Keratinocyte (primary cell): ENCODE data around the gene CRYGB. TPM values are rescaled to one million over a fixed set of nuclear protein-coding genes. Genes with fewer than 3 reads are reported as not detected.

Experiments used
- DNase-seq: peaks from one replicate; pipeline ENCODE4 v3.0.0-alpha.2; 2011; ENCODE audit warnings: low read depth, missing footprints, low spot score
- FAIRE-seq: peaks from 2 replicates; lab custom pipeline; 2011; peaks lifted over from hg19 to GRCh38; lab: Jason Lieb, UNC
- H2AFZ ChIP-seq: 2 replicates; pipeline ENCODE4 v1.6.0; 2012; ENCODE audit warnings: low read length, control low read depth, inconsistent platforms; ENCODE audit not compliant: control insufficient read depth
- H3K27ac ChIP-seq: 2 replicates; pipeline ENCODE4 v1.5.1; 2011; ENCODE audit warnings: low read length; ENCODE audit not compliant: control insufficient read depth, insufficient read depth
- H3K27me3 ChIP-seq: 3 replicates; pipeline ENCODE4 v1.6.0; 2011; ENCODE audit warnings: low read length; ENCODE audit not compliant: control insufficient read depth, insufficient read depth; ENCODE audit errors: extremely low read depth
- H3K36me3 ChIP-seq, 2 experiments: 2 replicates in 1 of 2; 3 replicates in 1 of 2; pipeline ENCODE4 v1.5.1; 2011; ENCODE audit warnings: low read length in 2 of 2, mild to moderate bottlenecking in 1 of 2; ENCODE audit not compliant: control insufficient read depth in 2 of 2, insufficient read depth in 2 of 2; ENCODE audit errors: extremely low read depth in 1 of 2
- H3K4me1 ChIP-seq: 3 replicates; pipeline ENCODE4 v1.5.1; 2011; ENCODE audit warnings: low read length; ENCODE audit not compliant: control insufficient read depth, insufficient read depth; ENCODE audit errors: extremely low read depth
- H3K4me2 ChIP-seq: 3 replicates; pipeline ENCODE4 v1.6.0; 2011; ENCODE audit warnings: low read depth, low read length; ENCODE audit not compliant: control insufficient read depth, insufficient read depth; ENCODE audit errors: extremely low read depth
- H3K4me3 ChIP-seq, 3 experiments: fragments of 200-600 bp in 1 of 3; sonication (generic) in 1 of 3; 2 replicates in 2 of 3; 3 replicates in 1 of 3; pipeline ENCODE4 v1.5.1; 2011 to 2016; ENCODE audit warnings: low read length in 3 of 3, mild to moderate bottlenecking in 3 of 3, control low read depth in 2 of 3, inconsistent platforms in 1 of 3, low read depth in 1 of 3, mixed read lengths in 1 of 3, mixed run types in 1 of 3, moderate library complexity in 1 of 3; ENCODE audit not compliant: control insufficient read depth in 2 of 3, insufficient read depth in 2 of 3; ENCODE audit errors: extremely low read depth in 1 of 3
- H3K79me2 ChIP-seq: 2 replicates; pipeline ENCODE4 v1.6.0; 2012; ENCODE audit warnings: low read length; ENCODE audit not compliant: control insufficient read depth, insufficient read depth
- H3K9ac ChIP-seq: 3 replicates; pipeline ENCODE4 v1.6.0; 2011; ENCODE audit warnings: low read length; ENCODE audit not compliant: control insufficient read depth, insufficient read depth; ENCODE audit errors: extremely low read depth
- H3K9me1 ChIP-seq: 3 replicates; pipeline ENCODE4 v1.6.0; 2011; ENCODE audit warnings: low read length; ENCODE audit not compliant: control insufficient read depth, insufficient read depth; ENCODE audit errors: extremely low read depth
- H3K9me3 ChIP-seq: 2 replicates; pipeline ENCODE4 v1.5.1; 2012; ENCODE audit warnings: low read depth, low read length; ENCODE audit not compliant: control insufficient read depth
- H4K20me1 ChIP-seq: 3 replicates; pipeline ENCODE4 v1.6.0; 2011; ENCODE audit warnings: low read length; ENCODE audit not compliant: control insufficient read depth, insufficient read depth; ENCODE audit errors: extremely low read depth
- CTCF ChIP-seq, 3 experiments: IDR thresholded peaks in 1 of 3; conservative IDR thresholded peaks in 1 of 3; optimal IDR thresholded peaks in 1 of 3; 2 replicates in 2 of 3; 3 replicates in 1 of 3; pipeline versions ENCODE3 to v1.5.1; 2011; ENCODE audit warnings: low read length in 3 of 3, mild to moderate bottlenecking in 3 of 3, moderate library complexity in 2 of 3, control low read depth in 1 of 3, inconsistent platforms in 1 of 3; ENCODE audit not compliant: insufficient read depth in 2 of 3; ENCODE audit errors: extremely low read depth in 1 of 3
- EZH2 ChIP-seq: IDR thresholded peaks from one replicate; pipeline ENCODE4 v1.6.1; 2012; ENCODE audit warnings: inconsistent platforms, mild to moderate bottlenecking, low read length, moderate library complexity
- dilution Hi-C: fragments of 300-500 bp; cut with MboI; formaldehyde crosslinking; loops from one replicate; pipeline ENCODE4 v1.7.0; 2020; ENCODE audit warnings: low sequenced_read_pairs; ENCODE audit not compliant: extremely low pct_ligation_motif_present
- polyA plus RNA-seq, 5 experiments: library from polyadenylated mRNA; depleted of rRNA in 3 of 5; stranded (reverse) in 3 of 5; stranded (forward) in 1 of 5; unstranded in 1 of 5; fragments of >200 nt; gene quantifications; 1 replicate in 1 of 5; 2 replicates in 3 of 5; 3 replicates in 1 of 5; pipeline versions ENCODE4 v1.2.1 to v1.2.3, GENCODE V29; 2011 to 2012; ENCODE audit warnings: missing spikeins in 2 of 5, low read depth in 1 of 5, low replicate concordance in 1 of 5

CRYGB gene
- polyA plus RNA-seq, 1 donor (not counting 4 experiments of a cell fraction or from before 2014, with no cell fraction given), result not detected

GRCh38 chr2:208093128-208093527, 52.8 kb downstream of the CRYGB start:
- H3K27me3 ChIP-seq, result no peaks in the 10 kb centered on the region
- dilution Hi-C loops, result no loop called here
- H3K9ac ChIP-seq, result no peak overlapping the region
- no peaks in the 10 kb centered on the region for H3K9me1 ChIP-seq
- H3K27ac ChIP-seq, result no peak overlapping the region
- no peaks in the 10 kb centered on the region for H3K9me3 ChIP-seq
- H3K4me1 ChIP-seq, result no peaks in the 10 kb centered on the region
- TF ChIP-seq EZH2 (no peak), CTCF (optimal IDR thresholded peaks at IDR 0.05 in 1 of 3, IDR thresholded peaks at IDR 0.05 in 1 of 3, conservative IDR thresholded peaks at IDR 0.05 in 1 of 3; ENCODE audit: extremely low read depth in 1 of 3, insufficient read depth in 2 of 3, low read length in 3 of 3) (no peak)
- no peaks in the 10 kb centered on the region for H4K20me1 ChIP-seq
- DNase-seq, result no peak
- H3K36me3 ChIP-seq, result no peaks in the 10 kb centered on the region
- no peaks in the 10 kb centered on the region for H3K79me2 ChIP-seq
- no peak overlapping the region for H3K4me3 ChIP-seq
- H3K4me2 ChIP-seq, result no peak overlapping the region
- no peak overlapping the region for H2AFZ ChIP-seq
- FAIRE-seq, result no peak

Other genes with a start within 250 kb of the CRYGB start
- gene PLEKHM3, start 120.6 kb downstream of the CRYGB start, polyA plus RNA-seq, result 2.2 to 2.9 TPM (median 2.9 TPM) in 3 replicates
- not detected in 3 replicates for gene CRYGD, start 21.6 kb downstream of the CRYGB start, polyA plus RNA-seq
- not detected in 3 replicates for gene CRYGC, start 16.3 kb downstream of the CRYGB start, polyA plus RNA-seq
- not detected in 3 replicates for gene CRYGA, start 17.4 kb upstream of the CRYGB start, polyA plus RNA-seq
- gene C2orf80, start 43.9 kb upstream of the CRYGB start, polyA plus RNA-seq, result not detected in 3 replicates
- 96.3 to 160 TPM (median 116 TPM) in 3 replicates for gene IDH1, start 108.9 kb upstream of the CRYGB start, polyA plus RNA-seq
- gene PIKFYVE, start 120.1 kb upstream of the CRYGB start, polyA plus RNA-seq, result 12.7 to 18.4 TPM (median 13.5 TPM) in 3 replicates